HK-2 (cell line): ENCODE measurements around the gene FNBP1.
A peak's percentile ranks its signal among the peaks of the same experiment; 100 is the strongest.
"Not testable (repeated sequence)": the region's sequence is repeated elsewhere in the genome, so short reads cannot be mapped to it uniquely, and the experiment has no call there.

Experiments used
- DNase-seq: peaks from one replicate; pipeline ENCODE4 v3.0.0-alpha.2; 2018; ENCODE audit not compliant: unreplicated experiment

The FNBP1 gene

DNA sequence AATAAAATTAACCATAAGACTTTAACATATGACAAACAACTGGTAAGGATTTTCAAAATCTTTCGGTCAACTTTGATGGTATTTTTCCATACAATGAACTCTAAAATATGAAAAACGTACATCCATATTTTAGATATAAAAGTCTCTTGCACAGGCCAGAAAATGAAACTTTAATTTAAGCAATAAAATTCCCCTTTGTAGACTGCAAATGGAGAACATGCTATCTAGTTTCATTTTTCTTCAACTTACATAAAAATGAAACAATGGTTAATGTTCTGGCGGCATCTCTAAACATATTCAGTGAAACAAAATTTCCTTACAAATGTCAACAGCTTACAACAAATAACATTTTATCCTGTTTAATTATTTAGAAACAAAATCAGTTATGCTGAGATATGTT lies 123.7 kb downstream of the FNBP1 start:
- DNase-seq = no peak

DNA sequence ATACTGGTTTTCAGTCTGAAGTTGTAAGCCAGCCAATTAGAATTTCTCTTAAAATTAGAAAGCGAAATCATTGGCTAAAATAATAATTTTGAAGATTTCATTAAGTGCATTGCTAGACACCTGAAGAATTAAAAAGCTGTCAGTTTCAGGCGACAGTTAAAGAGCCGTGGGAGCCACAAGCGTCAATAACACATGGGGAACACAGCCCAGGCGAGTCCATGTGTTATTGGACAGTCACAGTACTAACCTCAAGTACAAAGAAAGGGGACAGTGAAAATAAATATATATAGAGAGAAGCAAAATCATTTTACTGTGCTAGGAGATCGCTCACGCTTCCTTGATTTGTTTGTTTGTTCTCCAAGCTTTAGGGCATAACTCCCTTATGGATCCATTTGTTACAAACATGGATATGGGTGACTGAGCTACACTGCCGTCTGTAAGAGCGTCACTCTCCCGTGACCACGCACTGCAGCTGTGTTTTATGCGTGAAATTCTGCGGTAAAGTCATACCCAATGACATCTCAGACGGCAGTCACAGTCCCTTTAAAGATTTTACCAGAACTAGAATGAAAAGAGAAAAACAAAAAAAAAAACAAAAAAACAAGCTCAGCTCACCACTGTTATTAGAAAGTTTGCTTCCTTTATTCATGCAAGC lies 124.6 kb downstream of the FNBP1 start:
- no peak for DNase-seq

DNA sequence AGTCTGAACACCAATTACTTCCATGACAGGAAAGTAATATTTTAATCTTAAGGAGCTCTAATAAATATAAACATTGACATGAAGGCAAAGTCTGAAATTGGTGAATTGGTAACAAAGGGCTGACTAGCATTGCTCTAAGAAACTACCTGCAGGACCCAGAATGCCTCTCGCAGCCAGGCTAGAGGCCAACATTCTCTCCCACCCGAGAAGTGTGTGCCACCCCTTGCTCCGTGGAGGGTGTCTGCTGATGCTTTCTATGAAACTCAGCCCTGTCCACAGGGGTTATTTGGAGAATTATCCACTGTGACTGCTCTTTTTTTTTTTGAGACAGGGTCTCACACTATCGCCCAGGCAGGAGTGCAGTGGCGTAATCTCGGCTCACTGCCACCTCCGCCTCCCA lies 126.3 kb downstream of the FNBP1 start:
- DNase-seq = no peak

DNA sequence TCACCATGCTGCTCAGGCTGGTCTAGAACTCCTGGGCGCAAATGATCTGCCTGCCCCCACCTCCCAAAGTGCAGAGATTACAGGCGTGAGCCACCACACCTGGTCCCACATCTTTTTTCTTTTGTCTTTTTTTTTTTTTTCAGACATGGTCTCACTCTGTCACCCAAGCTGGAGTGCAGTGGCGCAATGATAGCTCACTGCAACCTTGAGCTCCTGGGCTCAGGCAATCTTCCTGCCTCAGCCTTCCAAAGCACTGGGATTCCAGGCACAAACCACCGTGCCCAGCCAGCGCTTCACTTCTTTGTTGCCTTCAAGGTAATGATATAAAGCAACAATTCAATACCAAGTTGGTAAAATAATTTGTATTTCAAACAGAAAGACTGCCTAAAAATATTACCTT lies 128.9 kb downstream of the FNBP1 start:
- DNase-seq = no peak

DNA sequence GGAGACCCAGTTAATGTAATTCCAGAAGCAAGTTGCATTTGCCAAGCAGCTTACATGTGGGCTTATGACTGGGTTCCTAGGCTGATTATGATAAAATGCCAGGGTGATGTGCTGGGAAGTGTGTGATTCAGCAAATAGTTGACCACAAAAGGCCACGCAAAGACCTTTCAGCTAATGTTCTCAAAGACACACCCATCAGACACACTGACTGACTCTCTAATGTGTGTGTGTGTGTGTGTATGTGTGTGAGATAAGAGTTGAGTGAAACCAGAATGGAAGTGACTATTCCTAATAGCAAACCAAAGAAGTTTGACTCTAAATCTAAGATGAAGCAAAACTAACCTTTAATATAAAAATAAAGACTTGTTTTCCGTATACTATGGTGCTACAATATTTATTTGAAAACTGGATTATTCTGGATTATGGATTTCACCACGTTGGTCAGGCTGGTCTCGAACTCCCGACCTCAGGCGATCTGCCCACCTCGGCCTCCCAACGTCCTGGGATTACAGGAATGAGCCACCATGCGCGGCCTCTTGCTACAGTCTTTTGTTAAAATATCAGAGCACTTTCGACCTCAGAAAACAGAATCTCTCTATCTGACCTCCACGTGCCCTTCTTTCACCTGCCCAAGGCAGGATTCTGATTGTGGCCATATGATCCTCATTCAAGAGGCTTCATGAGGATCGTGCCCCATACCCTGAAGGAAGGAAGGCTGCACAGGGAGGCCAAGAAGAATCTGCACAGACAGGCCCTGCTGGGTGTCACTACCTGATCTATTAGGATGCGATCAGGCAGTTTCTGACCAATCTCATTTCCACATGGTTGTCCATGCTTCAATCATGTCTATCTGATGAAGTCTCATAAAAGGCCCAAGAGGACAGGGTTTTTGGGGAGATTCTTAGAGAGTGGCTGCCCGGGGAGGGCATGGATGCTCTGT lies 132.1 kb downstream of the FNBP1 start:
- peak; percentile 68 for DNase-seq

DNA sequence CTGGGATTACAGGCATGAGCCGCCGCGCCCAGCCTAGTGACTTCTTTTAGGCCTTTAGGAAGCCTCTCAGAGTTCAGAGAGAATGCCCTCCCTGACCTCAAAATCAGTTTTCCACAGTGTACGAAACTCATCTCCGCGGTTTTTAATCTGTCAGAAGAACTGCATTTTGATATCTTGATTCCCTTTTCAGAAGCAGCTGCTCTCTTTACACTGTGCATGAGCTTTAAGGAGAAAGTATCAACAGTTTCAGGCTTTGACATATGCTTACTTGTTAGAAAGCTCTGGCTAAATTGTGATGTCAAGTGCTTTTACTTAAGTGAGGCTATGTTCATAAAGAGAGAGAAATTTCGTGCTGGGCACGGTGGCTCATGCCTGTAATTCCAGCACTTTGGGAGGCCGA lies 133.1 kb downstream of the FNBP1 start:
- no peak for DNase-seq

DNA sequence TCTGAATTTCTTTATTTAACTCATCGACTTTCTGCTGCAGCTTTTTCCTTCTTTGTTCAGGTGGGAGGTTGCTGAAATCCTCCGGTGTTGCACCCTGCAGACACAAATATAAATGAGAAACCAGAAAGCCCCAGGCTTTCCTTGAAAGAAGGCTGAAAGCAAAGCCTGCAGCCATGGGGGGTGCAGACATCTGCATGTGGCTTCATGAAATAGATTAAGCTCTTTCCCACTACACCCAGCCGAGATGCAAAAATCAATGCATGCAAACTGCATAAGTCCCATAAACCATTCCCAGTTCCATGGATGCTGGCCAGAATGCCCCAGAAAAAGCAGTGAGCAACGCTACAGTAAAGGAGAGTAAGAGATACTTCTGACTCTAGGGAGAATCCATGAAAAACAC lies 134.1 kb downstream of the FNBP1 start:
- DNase-seq = no peak

DNA sequence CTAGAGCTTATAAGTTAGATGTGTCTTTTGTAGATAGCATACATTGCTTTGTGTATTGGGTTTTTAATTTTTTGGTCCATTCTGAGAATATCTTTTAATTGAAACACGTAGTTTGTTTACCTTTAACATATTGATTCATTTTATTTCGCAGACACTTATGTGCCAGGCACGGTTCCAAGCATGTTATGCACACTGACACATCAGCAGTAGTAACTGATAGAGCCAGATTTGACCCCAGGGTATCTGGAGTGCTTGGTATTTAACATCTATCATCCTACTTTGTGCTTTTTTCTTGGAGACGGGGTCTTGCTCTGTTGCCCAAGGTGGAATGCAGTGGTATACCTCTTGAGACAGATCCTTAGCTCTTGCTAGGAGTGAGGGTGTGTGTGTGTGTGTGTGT lies 135.8 kb downstream of the FNBP1 start:
- no peak for DNase-seq

DNA sequence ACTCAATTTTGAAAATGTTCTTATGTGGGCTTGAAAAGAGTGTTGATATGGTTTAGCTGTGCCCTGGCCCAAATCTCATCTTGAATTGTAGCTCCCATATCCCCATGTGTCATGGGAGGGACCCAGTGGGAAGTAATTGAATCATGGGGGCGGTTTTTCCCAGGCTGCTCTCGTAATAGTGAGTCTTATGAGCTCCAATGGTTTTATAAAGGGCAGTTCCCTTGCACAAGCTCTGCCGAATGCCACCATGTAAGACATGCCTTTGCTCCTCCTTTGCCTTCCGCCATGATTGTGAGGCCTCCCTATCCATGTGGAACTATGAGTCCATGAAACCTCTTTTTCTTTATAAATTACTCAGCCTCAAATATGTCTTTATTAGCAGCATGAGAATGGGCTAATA lies 136.7 kb downstream of the FNBP1 start:
- DNase-seq = no peak

DNA sequence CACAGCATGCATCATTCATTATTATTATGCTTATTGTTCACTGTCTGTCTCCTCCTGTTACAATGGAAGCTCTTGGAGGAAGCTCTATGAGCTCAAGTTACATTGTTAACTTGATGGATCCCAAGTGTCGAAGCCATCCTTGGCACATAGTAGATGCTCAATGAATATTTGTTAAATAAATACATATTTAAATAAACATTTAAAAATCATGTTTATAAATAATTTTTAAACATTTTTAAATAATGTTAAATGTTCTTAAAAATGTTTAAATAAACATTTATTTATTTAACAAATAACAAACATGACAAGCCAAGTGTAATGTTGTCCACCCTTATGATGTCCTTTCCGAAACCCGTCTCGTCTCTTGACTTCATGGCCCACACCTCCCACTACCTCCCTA lies 138.3 kb downstream of the FNBP1 start:
- DNase-seq = no peak

DNA sequence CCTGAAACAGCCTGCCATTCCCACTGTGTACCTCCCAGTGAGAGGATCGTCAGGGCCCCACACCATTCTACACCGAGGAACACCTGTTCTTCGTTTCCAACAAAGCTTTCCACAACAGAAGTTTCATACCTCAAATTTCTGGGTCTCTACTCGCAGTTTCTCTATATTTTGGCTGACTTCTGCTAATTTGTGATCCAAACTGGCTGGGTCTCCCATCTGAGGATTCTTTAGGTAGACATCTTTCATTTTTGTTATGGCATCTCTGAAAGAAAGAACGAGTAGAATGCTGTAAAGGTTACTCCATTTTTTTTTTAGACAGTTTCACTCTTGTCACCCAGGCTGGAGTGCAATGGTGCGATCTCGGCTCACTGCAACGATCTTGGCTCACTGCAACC lies 140.3 kb downstream of the FNBP1 start:
- no peak for DNase-seq

DNA sequence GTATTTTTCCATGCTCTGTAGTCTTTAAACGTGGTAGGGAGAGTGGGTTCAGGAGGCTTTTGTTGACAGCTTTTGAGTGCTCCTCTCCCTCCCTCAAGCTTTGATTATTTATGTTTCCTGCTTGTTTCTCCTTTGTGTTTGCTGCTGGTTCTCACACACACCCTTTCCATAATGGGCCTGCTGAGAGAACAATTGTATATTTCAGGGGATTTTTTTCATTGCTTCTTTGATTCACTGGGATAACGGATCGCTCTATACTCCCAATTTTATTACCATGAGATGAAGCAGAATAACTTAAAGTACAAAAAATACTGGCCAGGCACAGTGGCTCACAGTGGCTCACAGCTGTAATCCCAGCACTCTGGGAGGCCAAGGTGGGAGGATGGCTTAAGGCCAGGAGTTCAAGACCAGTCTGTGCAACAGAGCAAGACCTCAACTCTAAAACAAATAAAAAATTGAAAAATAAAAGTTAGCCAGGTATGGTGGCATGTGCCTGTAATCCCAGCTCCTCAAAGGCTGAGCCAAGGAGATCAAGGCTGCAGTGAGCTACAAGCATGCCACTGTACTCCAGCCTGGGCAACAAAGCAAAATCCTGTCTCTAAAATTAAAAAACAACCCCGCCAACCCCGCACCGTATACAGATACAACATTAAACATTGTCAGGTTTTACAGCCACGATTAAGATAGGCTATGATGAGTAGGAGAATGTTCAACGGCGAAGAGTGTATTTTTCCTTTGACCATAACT lies 140.8 kb downstream of the FNBP1 start:
- DNase-seq = no peak

DNA sequence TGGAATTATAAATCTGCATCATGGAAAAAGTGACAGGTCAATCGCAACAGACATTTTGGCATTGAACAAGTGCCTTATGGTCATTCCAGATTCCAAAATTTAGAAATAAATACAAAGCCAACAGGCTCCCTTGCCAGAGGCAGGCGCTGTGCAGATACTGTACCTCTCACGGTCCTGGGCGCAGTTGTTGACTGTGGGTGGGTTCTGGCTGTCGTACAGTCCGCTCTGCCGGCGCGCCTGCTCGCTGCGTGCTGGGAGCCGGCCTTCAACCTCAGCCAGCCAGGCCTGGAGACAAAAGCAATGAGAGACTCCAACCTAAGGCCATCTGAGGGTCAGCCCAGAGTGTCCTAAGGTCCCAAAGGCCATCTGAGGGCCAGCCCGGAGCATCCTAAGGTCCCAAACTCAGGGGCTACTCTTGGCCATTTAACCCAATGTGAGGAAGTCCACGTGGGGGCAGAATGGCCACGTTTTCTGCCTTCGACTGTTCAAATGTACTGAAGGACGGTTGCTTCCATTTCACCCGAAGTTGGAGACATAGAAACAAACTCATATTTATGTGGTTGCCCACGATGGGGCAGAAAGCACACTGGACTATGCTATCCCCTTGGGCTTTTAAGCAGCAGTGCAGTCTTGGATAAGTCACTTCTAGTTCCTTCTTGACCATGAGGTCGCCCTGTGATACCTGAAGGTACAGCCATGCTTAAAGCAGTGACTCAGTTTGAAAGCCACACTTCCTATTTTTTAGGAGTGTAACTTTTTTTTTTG lies 142.5 kb downstream of the FNBP1 start:
- no peak for DNase-seq

DNA sequence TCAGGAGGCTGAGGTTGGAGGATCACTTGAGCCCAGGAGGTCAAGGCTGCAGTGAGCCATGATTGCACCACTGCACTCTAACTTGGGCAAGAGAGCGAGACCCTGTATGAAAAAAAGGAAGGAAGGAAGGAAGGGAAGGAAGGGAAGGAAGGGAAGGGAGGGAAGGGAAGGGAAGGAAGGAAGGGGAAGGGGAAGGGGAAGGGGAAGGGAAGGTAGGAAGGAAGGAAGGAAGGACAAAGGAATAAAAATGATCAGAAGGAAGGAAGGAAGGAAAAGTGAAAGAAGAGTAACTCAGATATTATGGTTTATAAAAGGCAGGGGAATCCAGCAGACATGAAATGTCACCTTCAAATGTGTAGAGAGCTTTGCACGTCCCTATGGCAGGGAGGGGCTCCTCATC lies 143.4 kb downstream of the FNBP1 start:
- no peak for DNase-seq

DNA sequence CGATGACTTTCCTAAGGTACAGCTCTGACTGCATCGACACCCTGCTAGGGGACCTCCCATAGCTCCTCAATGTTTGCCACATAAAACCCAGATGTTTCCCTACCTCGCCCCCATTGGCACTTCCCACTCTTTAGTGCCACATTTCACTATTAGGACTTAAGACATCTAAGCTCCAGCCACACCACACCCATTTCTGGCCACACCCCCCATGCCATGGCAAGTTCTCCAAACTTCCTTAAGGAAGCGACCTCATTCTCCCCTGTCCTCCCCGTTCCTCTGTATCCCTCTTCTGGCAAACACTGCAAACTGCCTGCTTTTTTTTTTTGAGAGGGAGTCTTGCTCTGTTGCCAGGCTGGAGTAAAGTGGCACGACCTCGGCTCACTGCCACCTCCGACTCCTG lies 144.8 kb downstream of the FNBP1 start:
- DNase-seq = no peak

DNA sequence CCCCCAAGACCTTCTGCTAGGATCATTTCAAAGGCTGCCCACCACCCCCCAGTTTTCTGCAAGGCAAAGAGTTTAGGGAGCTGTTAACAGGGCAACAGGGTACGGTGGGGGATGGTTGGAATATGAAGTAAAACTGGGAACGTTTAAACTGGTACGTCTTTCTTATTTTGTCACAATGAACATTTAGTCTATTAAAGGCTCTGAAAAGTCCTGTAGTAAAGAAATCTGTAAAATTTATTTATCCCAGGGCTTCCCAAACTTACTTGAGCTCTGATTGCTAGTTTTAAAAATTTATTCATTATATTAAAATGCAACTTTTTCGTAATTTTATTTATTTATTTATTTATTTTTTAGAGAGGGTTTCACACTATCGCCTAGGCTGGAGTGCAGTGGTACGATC lies 145.7 kb downstream of the FNBP1 start:
- no peak for DNase-seq

DNA sequence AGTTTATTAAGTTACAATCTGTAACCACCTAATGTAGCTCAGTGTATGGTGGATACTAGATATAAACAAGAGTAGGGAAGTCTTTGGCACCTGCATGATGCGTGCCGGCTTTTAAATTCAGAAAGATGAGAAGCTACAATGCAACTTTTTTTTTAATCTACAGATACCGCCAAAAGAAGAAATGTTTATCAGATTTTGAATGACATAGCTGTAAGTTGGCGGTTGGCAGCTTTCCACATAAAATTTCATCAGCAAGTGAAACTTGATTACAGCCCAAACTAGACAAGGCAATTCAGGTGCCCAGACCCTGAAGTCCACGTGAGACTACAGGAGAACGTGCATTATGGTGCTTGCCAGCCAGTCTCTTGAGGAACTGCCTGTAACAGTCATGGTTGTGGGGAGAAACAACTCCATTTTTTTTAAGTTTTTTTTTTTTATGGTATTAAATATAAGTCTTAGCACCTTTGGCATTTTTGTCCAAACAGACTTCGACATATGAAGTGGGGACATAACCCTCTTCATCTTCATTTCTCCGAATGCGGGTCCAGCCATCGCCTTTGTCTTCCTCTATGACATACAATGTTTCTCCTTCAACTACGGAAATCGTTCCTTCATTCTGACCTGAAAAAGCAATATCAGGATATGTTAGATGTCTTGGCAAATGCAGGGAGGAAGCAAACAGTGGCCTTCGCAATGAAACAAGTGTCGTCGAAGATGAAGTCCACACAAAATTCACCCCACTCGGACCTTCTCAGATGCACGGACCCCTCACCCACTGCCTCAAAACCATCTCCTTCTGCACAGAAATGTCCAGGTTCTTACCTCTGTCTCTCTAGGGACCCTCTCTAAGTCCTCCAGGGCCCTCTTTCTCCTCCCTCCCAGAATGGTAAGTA lies 147.4 kb downstream of the FNBP1 start:
- DNase-seq = no peak

DNA sequence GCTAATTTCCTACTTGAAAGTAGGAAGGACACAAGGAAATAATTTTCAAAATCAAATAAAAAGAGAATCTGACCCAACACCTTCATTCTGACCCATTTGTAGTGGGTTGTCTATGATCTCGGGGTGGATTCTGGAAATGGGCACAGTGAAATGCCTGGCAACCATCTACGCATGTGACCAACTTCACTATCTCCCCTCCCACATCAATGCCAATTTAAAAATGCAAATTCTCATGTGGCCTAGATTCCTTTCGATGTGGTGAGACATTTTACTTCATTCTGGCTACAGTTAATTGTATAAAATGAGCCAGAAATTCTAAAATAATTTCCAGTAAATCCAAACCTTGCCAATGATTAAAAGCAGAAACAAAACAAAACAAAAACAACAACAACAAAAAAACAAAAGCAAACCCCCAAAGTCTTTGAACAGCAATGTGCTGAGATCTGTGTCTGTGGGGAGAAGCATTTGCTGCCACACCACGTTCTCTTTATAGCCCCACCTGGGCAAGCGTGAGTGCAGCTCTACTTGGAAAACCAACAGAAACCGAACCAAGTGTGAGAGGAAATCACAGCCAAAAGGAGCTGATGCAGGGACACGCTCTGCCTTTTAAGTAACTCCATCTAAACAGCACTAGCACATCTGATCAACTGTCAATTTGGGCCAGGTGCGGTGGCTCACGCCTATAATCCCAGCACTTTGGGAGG lies 148.7 kb downstream of the FNBP1 start:
- no peak for DNase-seq

DNA sequence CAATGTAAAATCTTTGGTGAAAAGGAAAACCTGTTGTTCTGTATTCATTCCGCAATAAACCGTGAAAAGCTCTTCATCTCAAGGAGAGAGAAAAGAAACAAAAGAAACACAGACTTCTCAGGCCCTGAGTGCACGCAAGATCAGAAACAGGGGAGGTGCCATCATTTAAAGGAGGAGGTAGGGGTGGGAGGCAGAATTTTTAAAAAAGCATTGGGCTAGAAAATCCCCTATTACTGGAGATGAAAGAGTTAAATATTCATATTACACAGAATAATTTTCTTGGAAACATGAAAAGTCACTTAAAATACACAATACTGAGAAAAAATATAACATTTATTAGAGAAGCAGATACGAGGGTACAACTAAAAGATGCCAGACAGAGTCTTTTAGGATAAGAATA lies 151.4 kb downstream of the FNBP1 start:
- no peak for DNase-seq

DNA sequence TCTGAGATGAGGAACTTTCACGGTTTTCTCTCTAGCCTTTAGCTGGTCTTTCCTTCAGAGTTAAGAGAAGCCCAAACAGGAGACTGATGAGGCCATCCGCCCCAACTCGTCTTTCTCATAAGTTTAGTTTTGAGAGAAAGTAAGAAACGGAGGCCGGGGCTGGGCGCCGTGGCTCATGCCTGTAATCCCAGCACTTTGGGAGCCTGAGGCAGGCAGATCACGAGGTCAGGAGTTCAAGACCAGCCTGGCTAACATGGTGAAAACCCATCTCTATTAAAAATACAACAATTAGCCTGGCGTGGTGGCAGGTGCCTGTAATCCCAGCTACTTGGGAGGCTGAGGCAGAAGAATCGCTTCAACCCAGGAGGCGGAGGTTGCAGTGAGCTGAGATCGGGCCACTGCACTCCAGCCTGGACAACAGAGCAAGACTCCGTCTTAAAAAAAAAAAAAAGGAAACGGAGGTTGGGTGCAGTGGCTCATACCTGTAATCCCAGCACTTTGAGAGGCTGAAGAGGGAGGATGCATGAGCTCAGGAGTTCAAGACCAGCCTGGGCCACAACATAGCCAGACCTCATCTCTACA lies 152.2 kb downstream of the FNBP1 start:
- DNase-seq = not testable (repeated sequence)
